GM10266 (cell line): ENCODE data around the gene PHACTR1.

Experiments used
- DNase-seq: peaks from one replicate; pipeline ENCODE4 v3.0.0; 2012; ENCODE audit errors: extremely low spot score
- TF ChIP-seq, protein P1 (sequence below): IDR thresholded peaks from 2 replicates; pipeline ENCODE4 v1.5.1; 2012; ENCODE audit warnings: mild to moderate bottlenecking, low read depth; ENCODE audit not compliant: control insufficient read depth, insufficient read depth; ENCODE audit errors: missing control alignments

The PHACTR1 gene

DNA sequence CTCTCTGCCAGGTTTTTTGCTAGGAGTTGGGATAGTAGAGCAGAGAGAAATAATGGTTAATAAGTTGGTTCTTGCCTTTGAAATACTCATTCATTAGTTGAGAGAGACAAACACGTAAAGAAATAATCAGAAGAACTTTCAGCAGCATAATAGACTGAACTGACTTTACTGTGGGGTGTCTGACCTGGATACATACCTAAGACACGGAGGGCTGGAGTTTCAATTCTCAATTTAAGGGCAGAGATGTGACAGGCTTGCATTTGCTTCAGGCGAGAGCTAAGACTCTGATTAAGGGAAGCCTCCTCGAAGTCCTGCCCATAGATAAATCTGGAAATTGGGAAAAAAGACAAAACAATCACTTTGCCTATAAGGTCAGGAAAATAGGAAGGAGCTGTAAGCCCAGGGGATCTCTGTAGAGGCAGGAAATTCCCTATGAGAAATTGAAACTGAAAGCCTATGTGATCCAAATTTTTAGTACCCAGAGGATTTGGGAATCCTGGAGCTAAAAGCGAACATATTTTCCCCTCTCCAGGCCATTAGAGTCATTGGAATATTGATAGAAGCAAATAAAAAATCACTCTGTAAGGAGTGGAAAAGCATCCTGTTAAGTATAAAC is 276.8 kb downstream of the PHACTR1 start:
- TF ChIP-seq, protein P1, sequence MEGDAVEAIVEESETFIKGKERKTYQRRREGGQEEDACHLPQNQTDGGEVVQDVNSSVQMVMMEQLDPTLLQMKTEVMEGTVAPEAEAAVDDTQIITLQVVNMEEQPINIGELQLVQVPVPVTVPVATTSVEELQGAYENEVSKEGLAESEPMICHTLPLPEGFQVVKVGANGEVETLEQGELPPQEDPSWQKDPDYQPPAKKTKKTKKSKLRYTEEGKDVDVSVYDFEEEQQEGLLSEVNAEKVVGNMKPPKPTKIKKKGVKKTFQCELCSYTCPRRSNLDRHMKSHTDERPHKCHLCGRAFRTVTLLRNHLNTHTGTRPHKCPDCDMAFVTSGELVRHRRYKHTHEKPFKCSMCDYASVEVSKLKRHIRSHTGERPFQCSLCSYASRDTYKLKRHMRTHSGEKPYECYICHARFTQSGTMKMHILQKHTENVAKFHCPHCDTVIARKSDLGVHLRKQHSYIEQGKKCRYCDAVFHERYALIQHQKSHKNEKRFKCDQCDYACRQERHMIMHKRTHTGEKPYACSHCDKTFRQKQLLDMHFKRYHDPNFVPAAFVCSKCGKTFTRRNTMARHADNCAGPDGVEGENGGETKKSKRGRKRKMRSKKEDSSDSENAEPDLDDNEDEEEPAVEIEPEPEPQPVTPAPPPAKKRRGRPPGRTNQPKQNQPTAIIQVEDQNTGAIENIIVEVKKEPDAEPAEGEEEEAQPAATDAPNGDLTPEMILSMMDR, result no peak
- no peak for DNase-seq

DNA sequence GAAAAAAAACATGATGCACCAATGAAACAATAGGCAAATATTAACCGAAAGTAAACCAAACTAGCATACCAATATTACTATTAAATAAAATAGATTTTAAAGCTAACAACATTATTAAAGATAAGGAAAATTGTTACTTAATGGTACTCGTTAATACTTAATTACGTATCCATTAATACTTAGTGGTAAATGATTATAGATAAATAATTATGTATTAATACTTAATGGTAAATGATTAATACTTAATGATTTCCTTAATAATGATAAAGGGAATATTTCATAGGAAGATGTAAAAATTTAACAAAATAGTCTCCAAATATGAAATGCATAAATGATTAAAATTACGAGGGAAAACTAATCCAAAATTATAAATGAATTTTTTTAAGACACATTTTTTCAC is 278.9 kb downstream of the PHACTR1 start:
- no peak for DNase-seq
- TF ChIP-seq, protein P1, result no peak

DNA sequence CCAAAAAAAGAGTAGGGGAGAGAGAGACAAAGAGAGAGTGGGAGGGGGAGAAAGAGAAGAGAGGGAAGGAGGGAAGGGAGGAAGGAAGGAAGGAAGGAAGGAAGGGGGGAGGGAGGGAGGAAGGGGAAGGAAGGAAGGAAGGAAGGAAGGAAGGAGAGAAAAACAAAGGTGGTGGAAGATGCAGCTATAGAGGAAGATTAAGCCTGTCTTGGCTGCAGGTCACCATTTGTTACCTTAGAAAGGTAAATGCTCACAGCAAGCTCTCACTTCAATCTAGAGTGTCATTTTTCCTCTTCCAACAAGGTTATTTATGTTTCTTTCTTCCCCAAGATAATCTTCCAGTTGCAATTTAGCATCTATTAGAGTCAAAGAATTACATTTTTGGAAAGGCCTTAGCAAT is 284.0 kb downstream of the PHACTR1 start:
- TF ChIP-seq, protein P1, result no peak
- no peak for DNase-seq

DNA sequence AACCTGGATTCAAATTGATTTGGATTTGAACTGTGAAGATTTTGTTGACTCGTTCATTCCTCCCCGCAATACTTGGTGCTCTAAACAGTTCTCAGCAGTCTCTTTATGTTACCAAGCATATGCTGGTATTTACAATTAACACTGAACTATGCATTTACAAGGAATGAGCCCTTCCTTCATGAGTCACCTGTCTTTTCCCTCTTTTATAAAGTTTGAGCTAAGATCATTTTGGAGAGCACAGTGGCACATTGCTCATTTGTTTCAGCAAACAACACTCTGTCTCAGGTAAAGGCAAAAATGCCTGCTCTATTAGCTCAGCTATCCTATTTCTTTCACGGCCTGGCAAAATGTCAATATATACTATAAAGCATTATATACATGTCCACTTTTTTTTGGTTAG is 285.4 kb downstream of the PHACTR1 start:
- DNase-seq, result no peak
- TF ChIP-seq, protein P1, result no peak

DNA sequence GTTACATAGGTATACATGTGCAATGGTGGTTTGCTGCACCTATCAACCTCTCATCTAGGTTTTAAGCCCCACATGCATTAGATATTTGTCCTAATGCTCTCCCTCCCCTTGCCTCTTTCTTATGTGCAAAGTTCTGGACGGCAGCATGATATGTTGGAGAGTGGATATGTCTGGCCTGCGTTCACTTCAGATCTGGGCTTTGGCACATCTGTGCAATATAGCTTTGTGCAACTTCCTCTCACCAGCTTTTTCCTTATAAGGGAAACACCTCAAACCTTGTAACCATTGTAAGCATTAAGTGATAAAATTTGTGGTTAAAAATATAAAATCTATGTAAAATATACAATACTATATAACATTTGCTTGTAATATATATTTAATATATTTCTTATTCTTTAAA is 288.0 kb downstream of the PHACTR1 start:
- TF ChIP-seq, protein P1, result no peak

DNA sequence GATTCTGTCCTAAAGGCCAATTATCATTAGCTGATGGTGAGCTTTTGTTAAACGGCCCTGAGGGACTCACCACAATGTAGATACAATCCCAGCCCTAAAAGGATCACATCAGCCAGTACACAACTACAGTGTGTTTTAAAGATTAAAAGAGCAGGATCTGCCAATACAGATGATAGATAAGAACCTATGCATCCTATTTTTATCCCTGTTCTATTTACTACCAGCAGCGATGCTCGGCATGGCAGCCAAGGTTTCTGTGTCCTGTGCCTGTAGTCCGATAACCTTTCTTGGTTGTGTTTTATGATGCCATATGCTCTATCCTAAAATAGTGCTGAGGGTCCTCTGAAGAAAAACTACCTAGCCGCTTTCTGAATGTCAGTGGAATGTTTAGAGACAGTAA is 289.4 kb downstream of the PHACTR1 start:
- TF ChIP-seq, protein P1, result no peak
- DNase-seq, result no peak

More for the DNA sequence above, 288.0 kb downstream of the PHACTR1 start:
- DNase-seq, result no peak

DNA sequence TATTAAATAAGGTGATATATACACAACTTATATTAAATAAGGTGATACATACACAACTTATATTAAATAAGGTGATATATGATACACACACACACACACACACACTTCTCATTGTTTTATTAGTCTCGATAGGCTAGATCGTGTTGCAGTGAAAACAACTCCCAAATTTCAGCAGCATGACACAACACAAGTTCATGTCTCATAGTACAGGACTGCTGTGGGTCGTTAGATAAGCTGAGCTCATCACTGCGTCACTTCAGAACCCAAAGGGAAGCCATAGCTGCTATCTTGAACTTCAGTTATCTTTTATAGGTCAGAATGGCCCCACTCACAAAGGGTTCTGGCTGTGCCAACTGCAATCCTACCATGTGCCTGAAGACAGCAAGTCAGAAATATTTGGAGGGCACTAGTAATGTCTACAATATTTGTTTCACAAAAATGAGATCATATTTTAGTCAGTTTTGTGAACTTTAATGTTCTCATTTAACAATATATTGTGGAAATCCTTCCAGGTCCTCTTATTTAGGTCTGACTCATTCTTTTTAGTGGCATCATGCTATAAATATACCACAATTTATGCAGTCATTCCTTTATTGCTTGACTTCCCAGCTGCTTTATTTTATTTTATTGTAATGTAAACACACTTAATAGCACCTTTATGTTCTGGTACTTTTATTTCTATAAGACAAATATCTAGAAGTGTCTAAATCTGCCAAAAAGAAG is 290.2 kb downstream of the PHACTR1 start:
- TF ChIP-seq, protein P1, result no peak
- no peak for DNase-seq
